ENCODE measurements around the gene ADARB2. TPM values are rescaled to one million over a fixed set of nuclear protein-coding genes. Genes with fewer than 3 reads are reported as not detected.

ADARB2 gene
- total RNA-seq = 1 to 10 TPM in 1 of 4 donors, under 1 TPM in 3; 0.13 to 6.1 (median 0.57) TPM

DNA sequence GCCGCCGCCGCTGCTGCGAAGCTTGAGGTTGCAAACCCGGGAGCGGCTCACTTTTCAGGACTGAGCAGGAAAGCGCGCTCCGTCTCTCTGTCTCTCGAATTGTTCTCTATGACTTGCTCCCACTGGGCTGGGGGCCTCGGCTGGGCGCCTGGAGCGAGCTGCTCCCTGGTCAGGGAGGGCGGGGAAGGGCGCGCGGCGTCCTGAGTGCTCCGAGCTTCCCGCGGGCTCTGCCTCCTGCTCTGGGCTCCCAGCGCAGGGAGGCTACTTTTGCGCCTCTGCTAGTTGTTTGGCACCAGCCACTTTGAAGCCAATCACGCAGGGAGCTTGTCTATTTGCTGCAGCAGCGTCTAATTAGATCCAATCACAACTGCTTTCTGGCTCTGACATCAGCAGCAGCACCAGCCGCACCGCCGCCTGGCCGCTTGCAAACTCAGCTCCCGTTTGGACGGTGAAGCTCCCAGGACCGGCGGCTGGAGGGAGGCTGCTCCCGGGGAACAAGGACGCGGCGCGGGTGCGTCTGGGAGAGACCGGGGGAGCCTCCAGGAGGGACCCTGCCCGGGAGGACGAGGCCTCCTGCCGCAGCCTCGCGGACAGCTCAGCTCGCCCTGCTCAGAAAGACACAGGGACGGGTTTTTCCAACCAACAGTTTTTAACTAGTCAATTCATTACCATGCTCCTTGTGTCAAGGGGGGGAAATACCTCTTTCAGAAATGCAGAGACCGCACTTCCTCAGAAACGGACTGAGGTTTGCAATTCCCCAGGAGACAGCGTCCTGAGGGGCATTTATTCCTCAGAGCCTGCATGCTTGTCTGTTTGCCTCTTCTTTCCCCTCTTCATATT is at the start of gene ADARB2:
Gene ADARB2 (minus strand): TSS at position 304 of the 840 bp plus-strand sequence.
- TF ChIP-seq, protein P1, sequence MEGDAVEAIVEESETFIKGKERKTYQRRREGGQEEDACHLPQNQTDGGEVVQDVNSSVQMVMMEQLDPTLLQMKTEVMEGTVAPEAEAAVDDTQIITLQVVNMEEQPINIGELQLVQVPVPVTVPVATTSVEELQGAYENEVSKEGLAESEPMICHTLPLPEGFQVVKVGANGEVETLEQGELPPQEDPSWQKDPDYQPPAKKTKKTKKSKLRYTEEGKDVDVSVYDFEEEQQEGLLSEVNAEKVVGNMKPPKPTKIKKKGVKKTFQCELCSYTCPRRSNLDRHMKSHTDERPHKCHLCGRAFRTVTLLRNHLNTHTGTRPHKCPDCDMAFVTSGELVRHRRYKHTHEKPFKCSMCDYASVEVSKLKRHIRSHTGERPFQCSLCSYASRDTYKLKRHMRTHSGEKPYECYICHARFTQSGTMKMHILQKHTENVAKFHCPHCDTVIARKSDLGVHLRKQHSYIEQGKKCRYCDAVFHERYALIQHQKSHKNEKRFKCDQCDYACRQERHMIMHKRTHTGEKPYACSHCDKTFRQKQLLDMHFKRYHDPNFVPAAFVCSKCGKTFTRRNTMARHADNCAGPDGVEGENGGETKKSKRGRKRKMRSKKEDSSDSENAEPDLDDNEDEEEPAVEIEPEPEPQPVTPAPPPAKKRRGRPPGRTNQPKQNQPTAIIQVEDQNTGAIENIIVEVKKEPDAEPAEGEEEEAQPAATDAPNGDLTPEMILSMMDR (IDR thresholded peaks at IDR 0.05) = no peak
- peak; percentile 44 for ATAC-seq (ENCODE audit: low FRiP score)
- no peak for DNase-seq (ENCODE audit: low spot score)

DNA sequence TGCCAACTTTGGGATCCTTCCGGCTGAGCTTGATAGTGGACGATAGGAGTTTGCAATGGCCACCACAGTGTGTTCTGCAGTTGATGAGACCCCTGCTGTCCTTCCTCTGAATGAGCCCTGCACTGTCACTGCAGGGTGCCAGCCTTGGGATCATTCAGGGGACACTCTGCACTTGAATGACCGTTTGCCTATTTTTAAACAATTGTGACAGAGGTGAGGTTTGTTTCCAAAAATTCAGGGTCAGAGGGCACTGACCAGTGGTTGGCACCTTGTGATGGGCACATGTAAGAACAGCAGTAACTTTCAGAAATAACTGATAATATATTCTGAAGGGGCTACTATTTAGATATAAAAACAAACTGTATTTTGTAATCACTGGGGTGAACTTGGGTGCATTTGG is 48.5 kb upstream of the ADARB2 start:
- no peak for ATAC-seq (ENCODE audit: low FRiP score)
- no peak for DNase-seq (ENCODE audit: low spot score)
- TF ChIP-seq, protein P1 (IDR thresholded peaks at IDR 0.05) = no peak

DNA sequence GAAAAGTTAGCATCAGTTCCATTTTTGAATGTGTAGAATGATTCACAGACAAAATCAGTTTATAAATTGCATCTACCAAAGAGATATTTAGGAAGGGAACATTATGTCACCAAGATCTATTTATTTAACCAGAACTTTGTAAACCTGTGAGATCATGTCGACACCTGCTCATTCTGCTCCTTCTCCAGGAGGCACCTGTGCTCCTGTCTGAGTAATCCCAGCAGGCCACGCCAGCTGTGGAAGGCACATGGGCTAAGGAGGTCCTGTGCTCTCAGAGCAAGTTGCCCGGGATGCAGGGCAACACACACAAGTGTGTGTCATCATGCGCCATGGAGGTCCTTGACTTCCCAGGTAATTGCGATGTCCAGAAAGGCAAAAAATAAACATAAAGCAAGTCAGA is 45.5 kb upstream of the ADARB2 start:
- TF ChIP-seq, protein P1 (IDR thresholded peaks at IDR 0.05) = no peak
- no peak for ATAC-seq (ENCODE audit: low FRiP score)
- no peak for DNase-seq (ENCODE audit: low spot score)

DNA sequence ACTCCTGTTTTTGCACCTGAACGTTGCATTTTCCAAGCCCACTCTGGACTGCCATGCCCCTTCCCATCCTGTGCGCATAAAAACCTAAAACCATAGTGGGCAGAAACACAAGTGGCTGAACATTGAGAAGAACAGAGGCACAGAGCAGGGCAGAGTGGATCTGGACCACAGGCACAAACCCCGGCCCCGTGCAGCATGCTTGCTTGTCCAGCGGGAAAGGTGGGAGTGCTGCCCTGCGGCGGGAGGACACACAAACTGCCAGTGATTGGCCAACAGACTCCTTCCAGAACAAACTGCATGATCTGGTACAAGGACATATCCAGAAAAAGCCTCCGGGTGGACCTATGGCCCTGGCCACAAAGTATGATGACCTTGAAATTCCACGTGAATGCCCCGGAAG is 42.5 kb upstream of the ADARB2 start:
- ATAC-seq (ENCODE audit: low FRiP score) (no peak), DNase-seq (ENCODE audit: low spot score) (no peak)
- TF ChIP-seq, protein P1 (IDR thresholded peaks at IDR 0.05) = no peak

DNA sequence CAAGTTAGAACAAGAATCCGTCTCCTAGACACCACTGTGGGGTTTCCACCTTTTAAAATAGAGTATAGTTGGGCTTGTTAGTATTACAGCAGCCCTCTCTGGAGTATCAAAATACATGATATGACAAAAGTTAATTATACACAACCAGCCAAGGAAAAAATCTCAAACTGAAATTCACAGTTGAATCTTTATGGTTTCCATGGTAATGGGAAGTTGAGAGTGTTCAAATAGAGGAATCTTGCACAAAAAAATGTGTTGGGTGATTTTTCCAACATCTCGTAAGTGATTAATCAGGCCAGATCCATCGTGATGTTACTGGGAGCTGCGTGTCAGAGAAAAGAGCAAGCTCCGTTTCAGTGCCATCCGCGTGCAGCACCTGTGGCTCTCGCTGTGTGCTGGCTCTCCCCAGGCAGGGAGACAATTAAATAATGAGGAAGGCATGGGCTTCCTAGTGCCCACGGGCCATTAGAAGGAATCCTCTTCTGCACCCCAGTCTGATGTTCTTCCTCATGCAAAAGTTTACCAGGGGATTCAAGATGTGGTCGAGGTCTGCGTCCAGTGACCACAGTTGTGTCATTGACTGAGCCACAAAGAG is 41.1 kb upstream of the ADARB2 start:
- ATAC-seq (ENCODE audit: low FRiP score) = no peak
- DNase-seq (ENCODE audit: low spot score) = no peak
- TF ChIP-seq, protein P1 (IDR thresholded peaks at IDR 0.05) = no peak

DNA sequence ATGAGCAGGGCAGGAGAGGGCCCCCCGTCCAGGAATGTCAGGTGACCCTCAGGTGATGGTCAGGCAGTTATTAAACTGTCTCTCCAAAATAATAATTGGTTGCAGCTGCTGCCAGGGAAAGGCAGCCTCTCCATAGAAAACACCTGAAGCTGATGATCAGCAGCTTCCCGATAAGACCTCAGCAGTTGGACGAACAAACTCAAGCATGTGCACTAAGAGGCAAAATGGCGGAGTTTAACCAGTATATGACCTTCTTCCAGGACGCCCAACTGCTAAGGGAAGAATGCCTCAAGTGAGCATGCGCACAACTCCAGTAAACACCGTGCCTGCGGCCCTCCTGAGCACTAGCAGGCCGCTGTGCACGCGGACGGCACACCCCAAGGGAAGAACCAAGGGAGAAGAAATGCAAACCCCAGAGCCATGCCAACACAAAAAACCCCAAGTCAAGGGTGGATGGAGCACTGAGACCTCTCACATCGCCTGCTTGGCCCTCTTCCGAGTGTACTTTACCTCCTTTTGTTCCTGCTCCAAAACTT is 38.9 kb upstream of the ADARB2 start:
- TF ChIP-seq, protein P1 (IDR thresholded peaks at IDR 0.05) = no peak
- ATAC-seq (ENCODE audit: low FRiP score) (no peak), DNase-seq (ENCODE audit: low spot score) (no peak)
